Sigmoid colon (tissue), 7 donors: ENCODE data around the gene GREM2. TPM values are rescaled to one million over a fixed set of nuclear protein-coding genes. Genes with fewer than 3 reads are reported as not detected.
A peak's percentile ranks its signal among the peaks of the same experiment; 100 is the strongest.

Experiments used
- DNase-seq: peaks from one replicate; pipeline ENCODE4 v3.0.0-alpha.2; 2019
- H3K27ac ChIP-seq, 4 donors: fragments of 200-600 bp; sonication (generic); one replicate each; pipeline ENCODE4 v1.5.1; 2016 to 2019; ENCODE audit warnings: mild to moderate bottlenecking in 1 of 4
- H3K27me3 ChIP-seq, 3 donors: fragments of 200-600 bp; sonication (generic); one replicate each; pipeline ENCODE4 v1.5.1; 2019; ENCODE audit warnings: mild to moderate bottlenecking in 1 of 3
- H3K36me3 ChIP-seq, 4 donors: fragments of 200-600 bp; sonication (generic); one replicate each; pipeline ENCODE4 v1.5.1; 2016 to 2019
- H3K4me1 ChIP-seq, 4 donors: fragments of 200-600 bp; sonication (generic); one replicate each; pipeline ENCODE4 v1.5.1; 2017 to 2019
- H3K4me3 ChIP-seq, 4 donors: fragments of 200-600 bp; sonication (generic); one replicate each; pipeline ENCODE4 v1.5.1; 2017 to 2019; ENCODE audit warnings: mild to moderate bottlenecking in 2 of 4, moderate library complexity in 1 of 4
- H3K9me3 ChIP-seq, 4 donors: fragments of 200-600 bp in 3 of 4; sonication (generic) in 3 of 4; one replicate each; pipeline versions ENCODE4 v1.5.1 to v1.6.1; 2013 to 2019
- EP300 ChIP-seq, 4 donors: sonication (generic); formaldehyde crosslinking; IDR thresholded peaks; one replicate each; pipeline ENCODE4 v1.6.1; 2017; ENCODE audit warnings: antibody characterized with exemption in 4 of 4
- POLR2A ChIP-seq, 2 donors: fragments of 450-650 bp; IDR thresholded peaks; one replicate each; pipeline ENCODE4 v1.6.1; 2016; ENCODE audit warnings: antibody characterized with exemption in 2 of 2, mild to moderate bottlenecking in 2 of 2, moderate library complexity in 2 of 2
- POLR2AphosphoS5 ChIP-seq, 4 donors: sonication (generic); formaldehyde crosslinking; IDR thresholded peaks; one replicate each; pipeline ENCODE4 v1.6.1; 2017; ENCODE audit warnings: antibody characterized with exemption in 4 of 4
- WGBS, 2 donors: extraction: QIAGEN DNeasy Blood & Tissue Kit; methylation state at CpG; one replicate each; pipeline ENCODE4 v1.1.7; 2013; 5-methylcytosine and 5-hydroxymethylcytosine counted together
- intact Hi-C: fragments of 100-400 bp; cut with DNase I; formaldehyde crosslinking; loops from one replicate; pipeline ENCODE4 v1.15.1; 2023
- polyA plus RNA-seq, 3 donors: library from polyadenylated mRNA; stranded (reverse); fragments of 200-250 nt; gene quantifications; one replicate each; pipeline ENCODE4 v1.2.3, GENCODE V29; 2013
- total RNA-seq, 4 donors: library from RNA; depleted of rRNA; stranded (reverse); fragments of >200 nt; gene quantifications; one replicate each; pipeline ENCODE4 v1.1.0, GENCODE V29; 2016
- TF ChIP-seq, protein P1 (sequence below), 4 experiments: fragments of 450-650 bp in 3 of 4; fragments of 200-600 bp in 1 of 4; IDR thresholded peaks; one replicate each; pipeline ENCODE4 v1.5.1; 2016 to 2019; ENCODE audit warnings: antibody characterized with exemption in 4 of 4, mild to moderate bottlenecking in 3 of 4, moderate library complexity in 2 of 4
- donor health status: healthy with polysubstance abuse.
- donor health status: Bipolar disorder and iron deficiency.
- donor health status: healthy.

GREM2 gene
- total and polyA plus RNA-seq, 7 donors: 0.46 to 18.7 (median 9.4) TPM

DNA sequence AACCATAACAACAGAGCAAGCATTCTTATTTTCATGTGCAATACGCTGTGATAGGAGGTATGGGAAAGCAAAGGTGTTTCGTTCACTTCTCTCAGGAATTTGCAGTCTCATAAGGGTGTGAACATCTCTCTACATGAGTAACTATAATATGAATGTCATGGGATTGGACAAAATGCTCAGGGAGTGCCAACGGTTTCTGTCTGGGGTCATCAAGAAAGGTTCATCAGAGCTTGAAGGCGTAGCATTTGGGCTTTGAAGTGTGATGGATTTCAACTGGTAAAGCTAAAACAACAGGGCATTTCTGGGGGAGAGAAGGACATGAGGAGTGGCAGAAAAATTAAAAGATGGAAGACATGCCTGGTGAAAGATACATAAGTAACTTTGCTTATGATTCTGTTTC lies 32.4 kb downstream of the GREM2 start:
- H3K9me3 ChIP-seq: no peaks in the 10 kb centered on the region
- no peak for DNase-seq
- H3K4me1 ChIP-seq: no peaks in the 10 kb centered on the region
- H3K4me3 ChIP-seq: no peak overlapping the region
- no peaks in the 10 kb centered on the region for H3K36me3 ChIP-seq
- no peak overlapping the region for H3K27ac ChIP-seq
- no peak for TF ChIP-seq EP300 (IDR thresholded peaks at IDR 0.05)
- TF ChIP-seq, protein P1, sequence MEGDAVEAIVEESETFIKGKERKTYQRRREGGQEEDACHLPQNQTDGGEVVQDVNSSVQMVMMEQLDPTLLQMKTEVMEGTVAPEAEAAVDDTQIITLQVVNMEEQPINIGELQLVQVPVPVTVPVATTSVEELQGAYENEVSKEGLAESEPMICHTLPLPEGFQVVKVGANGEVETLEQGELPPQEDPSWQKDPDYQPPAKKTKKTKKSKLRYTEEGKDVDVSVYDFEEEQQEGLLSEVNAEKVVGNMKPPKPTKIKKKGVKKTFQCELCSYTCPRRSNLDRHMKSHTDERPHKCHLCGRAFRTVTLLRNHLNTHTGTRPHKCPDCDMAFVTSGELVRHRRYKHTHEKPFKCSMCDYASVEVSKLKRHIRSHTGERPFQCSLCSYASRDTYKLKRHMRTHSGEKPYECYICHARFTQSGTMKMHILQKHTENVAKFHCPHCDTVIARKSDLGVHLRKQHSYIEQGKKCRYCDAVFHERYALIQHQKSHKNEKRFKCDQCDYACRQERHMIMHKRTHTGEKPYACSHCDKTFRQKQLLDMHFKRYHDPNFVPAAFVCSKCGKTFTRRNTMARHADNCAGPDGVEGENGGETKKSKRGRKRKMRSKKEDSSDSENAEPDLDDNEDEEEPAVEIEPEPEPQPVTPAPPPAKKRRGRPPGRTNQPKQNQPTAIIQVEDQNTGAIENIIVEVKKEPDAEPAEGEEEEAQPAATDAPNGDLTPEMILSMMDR (IDR thresholded peaks at IDR 0.05): no peak
- no peak for TF ChIP-seq POLR2AphosphoS5 (IDR thresholded peaks at IDR 0.05)
- no peak for TF ChIP-seq POLR2A (IDR thresholded peaks at IDR 0.05)
- H3K27me3 ChIP-seq: no peaks in the 10 kb centered on the region
- 85 to 89% methylated on average over 4 of the region's 4 CpGs for WGBS, 2 donors
- intact Hi-C loops: no loop called here

GRCh38 chr1:240577095-240577494 lies 34.9 kb downstream of the GREM2 start:
- TF ChIP-seq EP300 (IDR thresholded peaks at IDR 0.05) (no peak), POLR2AphosphoS5 (IDR thresholded peaks at IDR 0.05) (no peak), POLR2A (IDR thresholded peaks at IDR 0.05) (no peak)
- TF ChIP-seq, protein P1 (IDR thresholded peaks at IDR 0.05): no peak
- WGBS, 2 donors: 78 to 87% methylated on average over 5 of the region's 5 CpGs
- Histone ChIP-seq H3K36me3 (no peaks in the 10 kb centered on the region), H3K9me3 (no peaks in the 10 kb centered on the region), H3K4me3 (no peak overlapping the region), H3K4me1 (no peaks in the 10 kb centered on the region), H3K27me3 (no peaks in the 10 kb centered on the region), H3K27ac (no peak overlapping the region)
- no peak for DNase-seq
- intact Hi-C loops: no loop called here

DNA sequence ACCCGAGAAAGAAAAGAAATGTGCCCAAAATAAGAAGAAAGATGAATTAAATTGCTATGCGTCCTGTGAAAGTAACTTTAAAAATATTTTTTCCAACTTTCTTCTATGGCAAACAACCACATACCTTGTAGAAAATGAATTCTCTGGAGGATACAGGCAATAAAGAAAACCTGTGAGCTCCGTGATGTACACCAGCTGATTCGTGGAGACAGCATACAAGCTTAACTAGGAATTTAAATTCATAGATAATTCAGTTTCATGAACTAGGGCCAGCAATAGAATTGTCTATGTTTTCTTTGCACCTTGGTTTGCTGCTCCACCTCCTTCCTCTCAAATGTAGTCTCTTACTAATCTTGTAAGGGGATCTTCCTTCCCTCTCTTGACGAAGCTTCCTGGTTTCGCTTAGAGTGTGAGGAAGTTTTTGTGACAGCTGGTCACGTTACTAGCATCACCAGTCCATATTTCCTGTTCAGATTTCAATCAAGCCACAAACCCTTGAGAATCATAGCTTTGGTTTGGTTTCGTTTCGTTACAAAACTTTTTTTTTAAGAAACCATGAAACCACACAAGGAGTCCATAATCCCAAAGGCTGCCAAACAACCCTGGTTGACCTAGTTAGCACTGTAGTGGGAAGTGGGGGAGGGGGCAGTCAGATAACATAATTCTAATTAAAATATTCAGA lies 35.8 kb downstream of the GREM2 start:
- 52 to 74% methylated on average over 9 of the region's 9 CpGs for WGBS, 2 donors
- Histone ChIP-seq H3K27ac (peak overlapping the region in 1 of 4 donors; percentile 19), H3K36me3 (no peaks in the 10 kb centered on the region), H3K4me1 (no peaks in the 10 kb centered on the region), H3K27me3 (no peaks in the 10 kb centered on the region), H3K9me3 (no peaks in the 10 kb centered on the region), H3K4me3 (peak overlapping the region in 1 of 4 donors; percentile 5)
- no peak for TF ChIP-seq POLR2A (IDR thresholded peaks at IDR 0.05)
- no peak for TF ChIP-seq EP300 (IDR thresholded peaks at IDR 0.05)
- TF ChIP-seq, protein P1 (IDR thresholded peaks at IDR 0.05): no peak
- no peak for TF ChIP-seq POLR2AphosphoS5 (IDR thresholded peaks at IDR 0.05)
- intact Hi-C loops: no loop called here
- DNase-seq: no peak

GRCh38 chr1:240572328-240572727 lies 39.6 kb downstream of the GREM2 start:
- intact Hi-C loops: no loop called here
- Histone ChIP-seq H3K9me3 (no peaks in the 10 kb centered on the region), H3K4me3 (no peak overlapping the region), H3K36me3 (no peaks in the 10 kb centered on the region), H3K27ac (no peak overlapping the region), H3K4me1 (no peaks in the 10 kb centered on the region), H3K27me3 (no peaks in the 10 kb centered on the region)
- no peak for DNase-seq
- WGBS, 2 donors: 16 to 53% methylated on average over 1 of the region's 1 CpG
- no peak for TF ChIP-seq POLR2AphosphoS5 (IDR thresholded peaks at IDR 0.05)
- TF ChIP-seq, protein P1 (IDR thresholded peaks at IDR 0.05): no peak
- no peak for TF ChIP-seq EP300 (IDR thresholded peaks at IDR 0.05)
- TF ChIP-seq POLR2A (IDR thresholded peaks at IDR 0.05): no peak

GRCh38 chr1:240571782-240572181 lies 40.2 kb downstream of the GREM2 start:
- no peak overlapping the region for H3K27ac ChIP-seq
- WGBS, 2 donors: 83 to 87% methylated on average over 5 of the region's 5 CpGs
- H3K36me3 ChIP-seq: no peaks in the 10 kb centered on the region
- TF ChIP-seq POLR2A (IDR thresholded peaks at IDR 0.05) (no peak), EP300 (IDR thresholded peaks at IDR 0.05) (no peak), POLR2AphosphoS5 (IDR thresholded peaks at IDR 0.05) (no peak)
- TF ChIP-seq, protein P1 (IDR thresholded peaks at IDR 0.05): no peak
- no peaks in the 10 kb centered on the region for H3K27me3 ChIP-seq
- DNase-seq: no peak
- H3K9me3 ChIP-seq: no peaks in the 10 kb centered on the region
- H3K4me1 ChIP-seq: no peaks in the 10 kb centered on the region
- H3K4me3 ChIP-seq: no peak overlapping the region
- intact Hi-C loops: no loop called here
